ENCODE measurements around the gene TMEM151B.

DNA sequence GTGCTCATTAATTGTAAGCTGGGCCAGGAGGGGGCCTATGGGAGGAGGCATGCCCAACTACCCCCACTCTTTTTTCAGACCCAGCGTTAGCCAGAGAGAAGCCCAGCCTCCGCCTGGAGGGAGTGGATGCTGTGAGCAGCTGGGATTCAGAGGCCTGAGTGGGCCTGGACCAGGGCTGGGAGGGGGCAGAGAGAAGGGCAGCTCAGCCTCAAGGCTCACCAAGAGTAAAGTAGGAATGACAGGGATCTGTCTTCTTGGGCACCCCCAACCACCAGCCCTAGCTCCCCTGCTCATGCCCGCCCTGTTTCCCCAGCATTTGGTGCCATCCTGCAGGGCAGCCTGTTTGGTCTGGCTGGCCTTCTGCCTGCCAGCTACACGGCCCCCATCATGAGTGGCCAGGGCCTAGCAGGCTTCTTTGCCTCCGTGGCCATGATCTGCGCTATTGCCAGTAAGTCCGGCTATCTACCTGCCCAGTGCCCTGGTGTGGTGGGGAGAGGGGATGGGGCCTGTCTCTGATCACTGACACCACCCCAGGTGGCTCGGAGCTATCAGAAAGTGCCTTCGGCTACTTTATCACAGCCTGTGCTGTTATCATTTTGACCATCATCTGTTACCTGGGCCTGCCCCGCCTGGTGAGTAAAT, 40.1 kb upstream of the TMEM151B start:
- no peak for TF ChIP-seq POLR2AphosphoS5 (IDR thresholded peaks at IDR 0.05; ENCODE audit: borderline replicate concordance, low read depth, low read length)
- TF ChIP-seq EZH2 (IDR thresholded peaks at IDR 0.05) = no peak
- TF ChIP-seq FOXP2 (optimal IDR thresholded peaks at IDR 0.05; ENCODE audit: control extremely low read depth, extremely low read length, insufficient read depth) = no peak

All from SK-N-MC (cell line).